ENCODE measurements around the gene MTG1. TPM values are rescaled to one million over a fixed set of nuclear protein-coding genes. Genes with fewer than 3 reads are reported as not detected.

Gene MTG1
- total RNA-seq (32.0 TPM), polyA plus RNA-seq (34.5 TPM)

- peak; percentile 76 for DNase-seq (ENCODE audit: extremely low spot score)
- H3K4me1 ChIP-seq (ENCODE audit: insufficient read depth) = no peaks in the 10 kb centered on the region
- WGBS = under 1% methylated on average over 69 of the region's 69 CpGs
- no peaks in the 10 kb centered on the region for H3K36me3 ChIP-seq (ENCODE audit: insufficient read depth)
- peak within 1 kb of the TSS; percentile 61 for H3K27ac ChIP-seq (ENCODE audit: low read depth)
- peak within 1 kb of the TSS; percentile 85 for H3K4me3 ChIP-seq (ENCODE audit: low read depth, low read length)
These were observed at the start of gene MTG1 for GRCh38 chr10:133394064-133394663. MTG1 (plus strand) TSS chr10:133394157; CDS start chr10:133394221, 64 bp downstream.

- Histone ChIP-seq H3K4me1 (ENCODE audit: insufficient read depth) (no peaks in the 10 kb centered on the region), H3K36me3 (ENCODE audit: insufficient read depth) (no peaks in the 10 kb centered on the region), H3K27ac (ENCODE audit: low read depth) (no peak overlapping the region), H3K4me3 (ENCODE audit: low read depth, low read length) (no peak overlapping the region)
- WGBS = 68% methylated on average over 5 of the region's 5 CpGs
- no peak for DNase-seq (ENCODE audit: extremely low spot score)
These were observed 49.7 kb upstream of the MTG1 start for GRCh38 chr10:133344236-133344635.

- Histone ChIP-seq H3K27ac (ENCODE audit: low read depth) (no peak overlapping the region), H3K36me3 (ENCODE audit: insufficient read depth) (no peaks in the 10 kb centered on the region), H3K4me1 (ENCODE audit: insufficient read depth) (no peaks in the 10 kb centered on the region), H3K4me3 (ENCODE audit: low read depth, low read length) (no peak overlapping the region)
- DNase-seq (ENCODE audit: extremely low spot score) = no peak
- 59% methylated on average over 11 of the region's 11 CpGs for WGBS
These were observed 47.5 kb upstream of the MTG1 start for GRCh38 chr10:133346413-133346812.

GRCh38 chr10:133347710-133348517 is 46.0 kb upstream of the MTG1 start:
- WGBS = 57% methylated on average over 16 of the region's 16 CpGs
- no peak for DNase-seq (ENCODE audit: extremely low spot score)
- no peak overlapping the region for H3K27ac ChIP-seq (ENCODE audit: low read depth)
- H3K36me3 ChIP-seq (ENCODE audit: insufficient read depth) = no peaks in the 10 kb centered on the region
- H3K4me3 ChIP-seq (ENCODE audit: low read depth, low read length) = no peak overlapping the region
- no peaks in the 10 kb centered on the region for H3K4me1 ChIP-seq (ENCODE audit: insufficient read depth)

- H3K4me1 ChIP-seq (ENCODE audit: insufficient read depth) = no peaks in the 10 kb centered on the region
- H3K27ac ChIP-seq (ENCODE audit: low read depth) = no peak overlapping the region
- WGBS = 86% methylated on average over 8 of the region's 8 CpGs
- no peaks in the 10 kb centered on the region for H3K36me3 ChIP-seq (ENCODE audit: insufficient read depth)
- DNase-seq (ENCODE audit: extremely low spot score) = no peak
- no peak overlapping the region for H3K4me3 ChIP-seq (ENCODE audit: low read depth, low read length)
These were observed 44.8 kb upstream of the MTG1 start for GRCh38 chr10:133349160-133349568.

- WGBS = 71% methylated on average over 9 of the region's 9 CpGs
- no peak for DNase-seq (ENCODE audit: extremely low spot score)
- Histone ChIP-seq H3K36me3 (ENCODE audit: insufficient read depth) (no peaks in the 10 kb centered on the region), H3K4me3 (ENCODE audit: low read depth, low read length) (no peak overlapping the region), H3K4me1 (ENCODE audit: insufficient read depth) (no peaks in the 10 kb centered on the region), H3K27ac (ENCODE audit: low read depth) (no peak overlapping the region)
These were observed 44.4 kb upstream of the MTG1 start for GRCh38 chr10:133349577-133350011.

GRCh38 chr10:133350283-133350949 is 43.5 kb upstream of the MTG1 start:
- Histone ChIP-seq H3K27ac (ENCODE audit: low read depth) (no peak overlapping the region), H3K36me3 (ENCODE audit: insufficient read depth) (no peaks in the 10 kb centered on the region), H3K4me3 (ENCODE audit: low read depth, low read length) (no peak overlapping the region), H3K4me1 (ENCODE audit: insufficient read depth) (no peaks in the 10 kb centered on the region)
- WGBS = 79% methylated on average over 12 of the region's 12 CpGs
- no peak for DNase-seq (ENCODE audit: extremely low spot score)

GRCh38 chr10:133350950-133351329 is 43.0 kb upstream of the MTG1 start:
- WGBS = 44% methylated on average over 12 of the region's 13 CpGs
- Histone ChIP-seq H3K4me3 (ENCODE audit: low read depth, low read length) (no peak overlapping the region), H3K36me3 (ENCODE audit: insufficient read depth) (no peaks in the 10 kb centered on the region), H3K27ac (ENCODE audit: low read depth) (no peak overlapping the region), H3K4me1 (ENCODE audit: insufficient read depth) (no peaks in the 10 kb centered on the region)
- DNase-seq (ENCODE audit: extremely low spot score) = no peak

GRCh38 chr10:133351408-133352318 is 42.3 kb upstream of the MTG1 start:
- no peak overlapping the region for H3K27ac ChIP-seq (ENCODE audit: low read depth)
- no peak for DNase-seq (ENCODE audit: extremely low spot score)
- no peak overlapping the region for H3K4me3 ChIP-seq (ENCODE audit: low read depth, low read length)
- no peaks in the 10 kb centered on the region for H3K4me1 ChIP-seq (ENCODE audit: insufficient read depth)
- 65% methylated on average over 24 of the region's 24 CpGs for WGBS
- no peaks in the 10 kb centered on the region for H3K36me3 ChIP-seq (ENCODE audit: insufficient read depth)

GRCh38 chr10:133353202-133353959 is 40.6 kb upstream of the MTG1 start:
- Histone ChIP-seq H3K36me3 (ENCODE audit: insufficient read depth) (no peaks in the 10 kb centered on the region), H3K4me3 (ENCODE audit: low read depth, low read length) (no peak overlapping the region), H3K27ac (ENCODE audit: low read depth) (no peak overlapping the region), H3K4me1 (ENCODE audit: insufficient read depth) (no peaks in the 10 kb centered on the region)
- DNase-seq (ENCODE audit: extremely low spot score) = no peak
- 75% methylated on average over 16 of the region's 16 CpGs for WGBS

GRCh38 chr10:133353988-133354605 is 39.9 kb upstream of the MTG1 start:
- 85% methylated on average over 16 of the region's 16 CpGs for whole genome bisulfite sequencing
- H3K4me1 ChIP-seq (ENCODE audit: insufficient read depth) = no peaks in the 10 kb centered on the region
- H3K36me3 ChIP-seq (ENCODE audit: insufficient read depth) = no peaks in the 10 kb centered on the region
- no peak overlapping the region for H3K4me3 ChIP-seq (ENCODE audit: low read depth, low read length)
- no peak overlapping the region for H3K27ac ChIP-seq (ENCODE audit: low read depth)
- no peak for DNase-seq (ENCODE audit: extremely low spot score)

GRCh38 chr10:133354672-133355240 is 39.2 kb upstream of the MTG1 start:
- WGBS = 93% methylated on average over 14 of the region's 14 CpGs
- DNase-seq (ENCODE audit: extremely low spot score) = no peak
- no peaks in the 10 kb centered on the region for H3K4me1 ChIP-seq (ENCODE audit: insufficient read depth)
- no peaks in the 10 kb centered on the region for H3K36me3 ChIP-seq (ENCODE audit: insufficient read depth)
- H3K4me3 ChIP-seq (ENCODE audit: low read depth, low read length) = no peak overlapping the region
- no peak overlapping the region for H3K27ac ChIP-seq (ENCODE audit: low read depth)

All from urinary bladder (tissue), 4 donors.